Head of caudate nucleus (tissue), 42 donors: ENCODE data around the gene JAM2.
A peak's percentile ranks its signal among the peaks of the same experiment; 100 is the strongest.
"Not testable (repeated sequence)": the region's sequence is repeated elsewhere in the genome, so short reads cannot be mapped to it uniquely, and the experiment has no call there.

Experiments
- DNase-seq, 42 donors: peaks; one replicate each; pipeline versions ENCODE4 v3.0.0 to v3.0.0-alpha.2; 2020 to 2021; ENCODE audit warnings: mixed read lengths in 7 of 42
- intact Hi-C: fragments of 100-400 bp; cut with DNase I; formaldehyde crosslinking; loops from one replicate; pipeline ENCODE4 v1.15.0; 2022

Gene JAM2

DNA sequence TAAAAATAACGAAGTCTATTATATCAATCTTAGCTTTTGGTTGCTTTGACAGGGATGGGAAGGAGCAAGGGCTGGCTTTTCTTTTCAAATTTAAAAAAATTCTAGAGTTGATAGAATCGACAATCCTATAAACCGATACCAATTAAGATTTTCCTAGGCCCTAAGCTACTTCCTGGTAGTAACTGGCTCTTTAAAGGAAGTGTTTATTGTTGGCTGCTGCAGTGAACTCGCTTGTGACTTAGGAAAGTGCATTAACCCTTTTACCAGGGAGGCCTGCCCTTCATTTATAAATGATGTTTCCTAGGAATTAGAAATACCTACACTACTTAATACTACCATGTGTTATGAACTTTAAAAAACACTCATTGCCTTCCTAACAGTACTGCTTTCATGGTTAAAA, 62.5 kb downstream of the JAM2 start:
- intact Hi-C loops = no loop called here
- no peak for DNase-seq

DNA sequence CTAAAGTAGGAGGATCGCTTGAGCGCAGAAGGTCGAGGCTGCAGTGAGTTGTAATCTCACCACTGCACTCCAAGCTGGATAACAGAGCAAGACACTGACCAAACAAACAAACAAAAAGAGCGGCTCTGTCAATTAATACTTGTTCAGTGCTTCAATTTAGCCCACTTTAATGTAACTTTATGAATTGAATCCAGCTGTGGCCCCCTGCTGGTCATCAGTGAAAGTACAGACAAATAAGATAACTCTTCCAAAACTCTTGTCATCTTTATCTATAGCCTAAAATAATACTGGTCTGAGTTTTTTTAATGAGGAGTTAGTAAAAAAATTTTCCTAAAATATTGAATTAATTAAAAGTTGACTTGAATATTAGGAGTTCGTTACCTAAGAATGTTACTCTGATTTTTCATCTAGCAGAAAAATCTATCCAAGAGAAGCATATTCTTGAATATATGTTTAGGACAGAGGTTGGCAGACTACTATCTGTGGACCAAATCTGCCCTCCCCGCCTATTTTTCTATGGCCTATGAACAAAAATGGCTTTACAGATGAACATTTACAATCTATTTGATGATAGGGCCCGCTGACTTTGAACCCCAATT, 69.5 kb downstream of the JAM2 start:
- DNase-seq = peak in 38 of 42 donors; percentile 10 to 85 (median 54)
- intact Hi-C loops = loop anchor here (5.0 kb wide), 1 partner anchor 101 kb away; the partner anchor contains the start of gene MRPL39

DNA sequence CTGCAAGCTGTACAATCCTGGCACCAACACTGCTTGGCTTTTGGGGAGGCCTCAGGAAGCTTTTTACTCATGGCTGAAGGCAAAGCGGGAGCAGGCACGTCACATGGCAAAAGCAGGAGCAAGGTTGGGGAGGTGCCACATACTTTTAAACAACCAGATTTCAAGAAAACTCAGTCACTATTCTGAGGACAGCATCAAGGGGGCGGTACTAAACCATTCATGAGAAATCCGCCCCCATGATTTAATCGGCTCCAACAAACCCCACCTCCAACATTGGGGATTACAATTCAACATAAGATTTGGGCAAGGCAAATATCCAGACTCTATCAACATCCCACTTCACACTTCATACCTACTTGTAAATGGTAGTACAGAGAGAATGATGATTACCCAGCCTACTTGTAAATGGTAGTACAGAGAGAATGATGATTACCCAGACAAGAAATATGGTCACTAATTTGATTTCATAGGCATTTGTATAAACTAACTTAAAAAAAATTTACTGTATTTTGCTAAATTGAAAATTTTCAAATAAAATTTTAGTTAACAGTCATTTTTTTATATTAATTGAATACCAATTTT, 70.7 kb downstream of the JAM2 start:
- intact Hi-C loops = loop anchor here (5.0 kb wide), 1 partner anchor 102 kb away; the partner anchor contains the start of gene MRPL39
- no peak for DNase-seq

DNA sequence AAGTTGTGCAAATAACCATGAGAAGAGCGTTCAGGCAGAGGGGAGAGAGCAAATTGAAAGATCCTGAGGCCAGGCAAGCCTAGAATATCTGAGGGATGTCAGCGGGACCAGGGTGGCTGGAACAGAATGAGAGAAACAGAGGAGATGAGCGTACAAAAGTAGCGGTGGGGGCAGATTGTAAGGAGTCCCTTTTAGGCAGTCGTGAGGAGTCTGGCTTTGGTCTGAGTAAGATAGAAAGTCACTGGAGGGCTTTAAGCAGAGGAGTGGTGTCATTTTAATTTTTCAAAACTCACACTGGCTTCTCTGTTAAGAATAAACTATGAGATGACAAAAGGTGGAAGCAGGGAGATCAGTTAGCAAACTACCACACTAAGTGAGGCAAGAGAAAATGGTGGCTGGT, 71.5 kb downstream of the JAM2 start:
- intact Hi-C loops = no loop called here
- DNase-seq = no peak

DNA sequence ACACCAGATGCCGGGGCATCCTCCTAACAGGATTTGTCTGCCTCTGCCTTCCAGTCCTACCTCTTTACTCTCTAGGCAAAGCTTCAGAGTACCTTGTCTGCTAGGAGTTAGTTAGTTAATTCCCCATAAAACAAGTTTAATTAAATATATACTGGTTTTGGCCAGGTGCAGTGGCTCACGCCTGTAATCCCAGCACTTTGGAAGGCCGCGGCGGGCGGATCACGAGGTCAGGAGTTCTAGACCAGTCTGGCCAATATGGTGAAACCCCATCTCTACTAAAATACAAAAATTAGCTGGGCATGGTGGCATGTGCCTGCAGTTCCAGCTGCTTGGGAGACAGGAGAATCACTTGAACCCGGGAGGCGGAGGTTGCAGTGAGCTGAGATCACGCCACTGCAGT, 75.0 kb downstream of the JAM2 start:
- DNase-seq, intact Hi-C loops: not testable (repeated sequence)

DNA sequence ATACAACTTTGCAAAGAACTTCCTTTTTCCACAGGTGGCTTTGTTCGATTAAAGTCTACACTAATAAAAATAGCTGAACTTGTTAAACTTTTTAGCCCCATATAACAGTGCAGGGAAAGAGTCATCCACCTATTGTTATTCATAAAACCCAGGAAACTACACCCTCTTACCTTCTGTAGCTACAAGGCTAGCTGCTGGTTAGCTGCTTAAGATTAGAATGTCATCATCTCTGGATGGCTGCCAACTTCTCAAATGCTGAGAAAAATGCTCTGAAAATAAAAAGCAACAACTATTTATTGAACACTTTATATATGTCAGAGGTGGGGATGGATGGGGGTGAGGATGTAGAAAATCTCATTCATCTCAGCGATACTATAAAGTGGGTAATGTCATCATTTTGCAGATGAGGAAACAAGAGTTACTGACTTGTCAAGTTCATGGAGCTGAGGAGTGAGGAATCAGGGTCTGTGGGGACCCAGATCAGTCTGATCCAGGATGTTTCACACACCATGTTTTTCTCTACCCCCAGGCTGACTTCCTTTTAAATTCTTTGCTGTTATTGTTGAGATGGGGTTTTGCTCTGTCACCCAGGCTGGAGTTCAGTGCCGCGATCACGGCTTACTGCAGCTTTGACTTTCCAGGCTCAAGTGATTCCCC, 78.6 kb downstream of the JAM2 start:
- no peak for DNase-seq
- intact Hi-C loops = no loop called here

DNA sequence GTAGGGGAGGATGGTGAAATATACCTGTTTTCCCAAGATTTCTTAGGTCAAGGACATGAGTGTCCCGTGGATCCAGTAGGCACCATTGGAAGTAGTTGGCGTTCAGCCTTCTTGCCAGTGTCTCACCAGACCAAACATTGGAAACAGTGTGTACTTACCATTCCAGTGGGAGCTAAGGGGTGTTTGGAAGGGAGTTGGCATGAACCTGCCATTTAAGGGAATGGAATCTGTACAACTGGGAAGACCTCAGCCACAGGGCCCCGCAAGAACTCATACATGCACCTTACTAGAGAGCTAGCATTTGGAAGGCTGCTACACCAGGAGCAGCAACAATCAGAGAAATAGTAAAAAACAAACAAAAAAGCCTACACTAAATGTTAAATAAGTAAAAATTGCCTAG, 82.9 kb downstream of the JAM2 start:
- intact Hi-C loops = no loop called here
- no peak for DNase-seq

DNA sequence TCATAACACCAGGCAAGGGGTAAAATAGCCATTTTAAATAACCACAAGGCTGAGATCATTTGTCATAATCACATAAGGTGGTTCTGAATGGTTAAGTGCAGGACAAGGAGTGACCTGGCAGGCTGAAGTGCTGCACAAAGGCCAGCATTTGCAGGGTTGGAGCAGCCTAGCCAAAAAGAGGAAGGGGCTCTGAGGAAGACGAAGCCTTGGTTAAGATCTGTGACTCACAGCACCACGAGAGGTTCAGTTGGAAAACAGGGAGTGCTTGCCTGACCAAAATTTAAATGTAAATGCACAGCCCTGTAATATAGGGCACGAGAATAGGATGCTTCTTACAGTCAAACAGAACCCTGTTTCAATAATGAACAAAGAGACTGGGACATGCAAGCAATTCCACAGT, 83.6 kb downstream of the JAM2 start:
- intact Hi-C loops = no loop called here
- no peak for DNase-seq

DNA sequence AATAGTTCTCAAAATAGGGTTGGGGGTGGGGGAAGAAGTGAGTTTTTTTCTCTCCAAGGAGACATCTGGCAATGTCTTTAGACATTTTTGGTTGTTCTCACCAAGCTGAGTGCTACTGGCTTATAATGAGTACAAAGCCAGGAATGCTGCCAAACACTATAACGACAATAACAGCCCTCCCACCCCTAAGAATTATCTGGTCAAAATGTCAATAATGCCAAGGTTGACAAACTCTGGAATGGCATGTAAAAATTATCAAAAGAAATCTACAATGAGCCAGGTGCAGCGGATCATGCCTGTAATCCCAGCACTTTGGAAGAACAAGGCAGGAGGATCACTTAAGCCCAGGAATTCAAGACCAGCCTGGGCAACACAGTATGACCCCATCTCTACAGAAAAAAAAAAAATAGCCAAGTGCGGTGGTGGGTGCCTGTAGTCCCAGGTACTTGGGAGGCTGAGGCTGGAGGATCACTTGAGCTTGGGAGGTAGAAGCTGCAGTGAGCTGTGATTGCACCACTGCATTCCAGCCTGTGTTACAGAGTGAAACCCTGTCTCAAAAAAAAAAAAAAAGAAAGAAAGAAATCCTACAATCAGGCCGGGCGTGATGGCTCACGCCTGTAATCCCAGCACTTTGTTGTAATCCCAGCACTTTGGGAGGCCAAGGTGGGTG, 93.2 kb downstream of the JAM2 start:
- intact Hi-C loops = loop anchor here (10.0 kb wide), 1 partner anchor 443 kb away; the partner anchor contains the start of gene APP

DNA sequence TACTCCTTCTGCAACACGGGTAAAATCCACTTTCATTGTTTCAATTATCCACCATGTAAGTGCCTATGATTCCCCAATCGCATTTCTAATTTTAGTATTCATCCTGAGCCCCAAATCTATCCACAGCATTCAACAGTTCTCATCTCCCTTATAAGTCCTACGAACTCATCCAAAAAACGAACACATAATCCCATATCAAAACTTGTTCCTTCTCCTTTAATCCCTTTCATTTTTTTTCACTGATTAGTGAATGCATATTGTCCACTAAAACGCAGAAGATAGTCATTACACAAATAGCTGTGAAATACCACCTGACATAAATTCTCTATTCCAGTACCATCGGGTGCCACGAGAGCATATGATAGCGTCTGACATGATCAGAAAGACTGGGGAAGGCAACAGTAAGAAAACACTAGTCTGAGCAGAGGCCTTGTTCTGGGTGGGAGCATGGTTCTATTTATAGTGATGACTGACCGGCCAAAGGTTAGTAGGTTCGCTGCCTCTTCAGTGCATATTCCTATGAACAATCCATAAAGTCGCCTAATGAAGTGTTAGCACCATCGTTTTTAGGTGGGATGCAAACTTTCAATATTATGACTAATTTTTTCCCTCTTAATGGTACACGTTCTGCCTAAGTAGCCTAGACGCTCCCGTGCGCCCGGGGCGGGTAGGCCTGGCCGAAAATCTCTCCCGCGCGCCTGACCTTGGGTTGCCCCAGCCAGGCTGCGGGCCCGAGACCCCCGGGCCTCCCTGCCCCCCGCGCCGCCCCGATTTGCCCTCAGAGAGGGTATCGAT, 95.0 kb downstream of the JAM2 start:
- intact Hi-C loops = loop anchor here (2.0 to 10.0 kb wide), 2 partner anchors 127 to 441 kb away; partner anchors contain the start of genes APP and MRPL39

More for the DNA sequence above, 93.2 kb downstream of the JAM2 start:
- DNase-seq = no peak

DNA sequence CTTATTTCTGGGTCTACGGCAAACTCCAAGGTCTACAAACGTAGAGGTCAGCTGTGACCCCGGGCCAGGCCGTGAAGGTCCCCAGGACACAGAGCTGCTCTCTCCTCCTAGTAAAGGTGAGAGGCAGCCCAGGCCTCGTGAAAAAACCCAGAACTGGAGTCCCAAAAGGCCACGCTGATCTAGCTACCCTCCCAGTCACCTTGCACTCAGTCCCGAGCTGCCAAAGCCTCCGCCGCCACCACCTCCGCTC, 95.5 kb downstream of the JAM2 start:
- intact Hi-C loops = loop anchor here (2.0 to 10.0 kb wide), 2 partner anchors 128 to 440 kb away; partner anchors contain the start of genes APP and MRPL39
- no peak for DNase-seq

More for the DNA sequence above, 95.0 kb downstream of the JAM2 start:
- peak in 13 of 42 donors; percentile 7 to 52 (median 17) for DNase-seq

DNA sequence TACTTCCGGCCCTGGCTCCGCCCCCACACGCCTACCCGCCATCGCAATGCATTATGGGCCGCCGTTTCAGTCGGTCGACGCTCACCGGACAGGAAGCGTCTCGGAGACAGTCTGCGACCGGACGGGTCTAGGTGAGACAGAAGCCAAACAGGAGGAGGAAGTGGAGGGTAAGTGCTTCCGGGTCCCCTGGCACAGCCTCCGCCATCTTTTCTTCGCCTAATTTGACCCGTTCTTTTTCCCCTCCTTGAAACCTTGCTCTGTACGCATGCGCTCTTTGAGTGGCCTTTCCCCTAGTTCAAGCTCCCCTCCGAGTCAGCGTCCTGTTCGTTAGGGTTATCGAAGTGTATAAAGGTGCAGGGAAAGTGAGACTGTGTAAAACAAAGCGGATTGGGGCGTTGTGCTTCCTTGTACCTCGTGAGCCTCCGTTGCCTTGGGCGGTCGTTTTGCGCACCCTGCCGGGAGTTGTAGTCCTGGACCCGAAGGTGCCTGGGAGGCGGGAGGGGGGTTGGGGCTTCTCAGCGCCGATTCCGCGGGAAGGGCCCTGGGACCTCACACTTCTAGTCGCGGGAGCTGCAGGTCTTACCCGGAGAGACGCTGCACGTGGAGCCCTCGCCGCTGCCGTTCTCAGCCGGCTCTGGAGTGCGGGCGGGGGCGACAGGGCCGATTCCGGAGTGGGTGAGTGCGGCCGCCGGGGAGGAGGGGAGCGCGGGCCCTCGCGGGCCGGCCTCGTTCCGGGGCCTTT, 96.0 kb downstream of the JAM2 start, which contains the start of the genes ATP5PF and GABPA:
TSS of gene ATP5PF (minus strand) at position 1 of the 742 bp plus-strand sequence. CDS start 5,110 bp downstream, outside the sequence.
TSS of gene GABPA (plus strand) at position 69 of the 742 bp plus-strand sequence. CDS start 6,627 bp downstream, outside the sequence.
- DNase-seq = peak; percentile 93 to 99 (median 97)
- intact Hi-C loops = loop anchor here (2.0 to 10.0 kb wide), 2 partner anchors 128 to 440 kb away; partner anchors contain the start of genes APP and MRPL39

DNA sequence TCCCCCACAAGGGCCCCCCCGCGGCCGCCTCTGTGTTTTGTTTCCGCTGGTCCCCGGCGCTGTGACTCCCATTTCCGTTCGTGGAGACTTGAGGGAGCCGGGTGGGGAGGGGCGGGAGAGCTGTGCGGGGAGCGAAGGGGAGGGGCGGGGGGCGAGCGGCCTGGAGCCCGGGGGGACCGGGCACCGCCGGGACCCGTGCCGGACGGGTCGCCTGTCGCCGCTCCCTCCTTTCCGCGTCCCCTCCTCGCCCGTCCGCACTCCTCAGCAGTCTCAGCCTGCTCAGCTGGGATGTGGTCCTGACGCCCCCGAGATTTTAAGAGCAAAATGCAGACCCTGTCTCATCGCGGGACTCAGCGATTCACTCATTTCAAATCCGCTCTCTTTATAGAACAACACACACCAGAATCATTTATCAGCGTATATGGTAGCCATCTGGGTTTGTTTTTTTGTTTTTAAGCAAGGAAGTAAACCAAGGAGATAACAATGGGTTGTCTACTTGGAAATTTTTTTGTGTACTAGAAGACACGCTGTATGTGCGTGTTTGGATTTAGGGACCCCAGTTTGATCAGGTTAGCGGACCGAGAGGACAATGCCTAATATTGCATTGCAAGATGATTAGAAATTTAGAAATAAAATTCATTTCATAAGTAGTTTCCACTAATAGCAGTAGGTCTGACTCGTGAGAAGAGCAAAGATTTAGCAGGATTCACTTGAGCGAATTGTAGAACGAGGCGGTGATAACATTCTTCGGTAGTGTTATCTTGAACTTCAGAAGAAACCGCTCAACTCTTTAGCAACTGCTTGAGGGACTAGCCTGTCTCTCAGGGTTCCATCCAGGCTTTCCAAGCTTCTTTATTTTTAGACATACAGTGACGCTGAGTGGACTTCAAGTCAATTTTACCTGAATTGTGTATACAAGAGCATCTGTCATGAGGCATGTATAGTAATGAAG, 96.9 kb downstream of the JAM2 start:
- intact Hi-C loops = loop anchor here (2.0 to 10.0 kb wide), 2 partner anchors 129 to 439 kb away; partner anchors contain the start of genes APP and MRPL39
- peak in 41 of 42 donors; percentile 74 to 95 (median 88) for DNase-seq

DNA sequence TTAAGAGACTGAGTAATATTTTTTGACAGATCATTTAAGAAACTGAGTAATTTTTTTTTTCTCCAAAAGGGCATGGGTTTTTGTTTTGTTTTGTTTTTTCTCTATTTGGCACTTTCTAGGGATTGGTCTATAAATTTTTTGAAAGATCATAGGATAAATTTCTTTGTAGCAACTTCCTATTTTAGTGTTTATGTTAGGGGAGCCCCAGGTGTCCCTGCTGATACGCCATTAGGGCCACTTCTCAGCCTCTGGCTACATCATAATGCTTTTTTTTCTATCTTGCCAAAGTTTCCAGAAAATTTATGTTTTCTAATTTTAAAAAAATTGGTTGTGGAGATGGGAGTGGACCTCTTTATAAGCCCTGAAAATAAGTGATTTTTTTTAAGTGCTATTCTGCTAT, 98.4 kb downstream of the JAM2 start:
- DNase-seq = no peak
- intact Hi-C loops = loop anchor here (10.0 kb wide), 1 partner anchor 437 kb away; the partner anchor contains the start of gene APP

DNA sequence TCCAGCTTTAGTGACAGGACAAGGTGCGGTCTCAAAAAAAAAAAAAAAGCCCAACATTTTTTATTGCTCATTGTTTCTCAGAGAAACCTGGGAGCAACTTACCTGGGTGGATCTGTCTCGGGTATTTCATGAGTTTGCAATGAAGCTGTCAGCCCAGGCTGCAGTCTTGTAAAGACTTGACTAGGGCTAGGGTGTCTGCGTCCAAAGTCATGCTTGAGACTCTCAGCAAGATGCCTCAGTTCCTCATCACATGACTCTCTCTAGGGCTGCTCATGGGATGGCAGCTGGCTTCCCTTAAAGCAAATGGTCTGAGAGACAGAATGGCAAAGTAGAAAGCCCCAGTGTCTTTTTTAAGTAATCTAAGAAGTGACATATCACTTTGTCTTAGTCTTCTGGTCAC, 103.8 kb downstream of the JAM2 start:
- intact Hi-C loops = no loop called here

DNA sequence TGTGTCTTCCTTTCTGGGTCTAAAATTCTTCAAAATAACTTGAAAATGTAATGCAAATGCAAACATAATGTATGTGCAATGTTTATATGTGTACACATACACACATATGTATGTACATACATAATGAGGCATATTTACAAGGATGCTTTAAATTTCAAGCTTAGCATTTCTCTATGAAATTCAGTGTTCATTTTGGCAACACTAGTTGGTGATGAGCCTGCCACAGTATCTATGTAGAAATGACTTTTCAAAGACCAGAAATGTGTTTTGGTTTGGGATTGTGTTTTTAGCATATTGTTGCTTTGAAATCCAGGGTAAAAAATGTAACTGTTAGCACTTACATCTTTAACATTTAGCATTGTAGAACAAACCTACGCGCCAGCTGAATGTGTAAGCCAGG, 105.8 kb downstream of the JAM2 start:
- no peak for DNase-seq
- intact Hi-C loops = no loop called here

More for the DNA sequence above, 103.8 kb downstream of the JAM2 start:
- no peak for DNase-seq

DNA sequence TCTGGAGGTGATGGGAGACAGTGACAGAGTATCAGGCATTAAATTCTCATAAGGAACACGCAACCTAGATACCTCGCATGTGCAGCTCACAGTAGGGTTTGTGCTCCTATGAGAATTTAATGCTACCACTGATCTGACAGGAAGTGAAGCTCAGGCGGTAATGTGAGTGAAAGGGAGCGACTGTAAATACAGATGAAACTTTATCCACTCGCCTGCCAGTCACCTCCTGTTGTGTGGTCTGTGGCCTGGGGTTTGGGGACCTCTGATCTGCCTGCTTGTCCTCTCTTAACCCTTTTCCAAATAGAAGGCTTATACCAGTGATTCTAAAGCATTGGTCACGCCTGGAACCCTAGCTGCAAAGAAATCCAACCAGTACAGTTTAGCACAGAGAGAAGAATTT, 111.0 kb downstream of the JAM2 start:
- intact Hi-C loops = no loop called here
- DNase-seq = no peak
